Astrocyte (in vitro differentiated cells and primary cell): ENCODE results near the gene ATF6B. TPM values are rescaled to one million over a fixed set of nuclear protein-coding genes. Genes with fewer than 3 reads are reported as not detected.

Experiments
- DNase-seq: peaks from one replicate; pipeline ENCODE4 v3.0.0-alpha.2; 2010; ENCODE audit warnings: low read depth
- FAIRE-seq: peaks from 2 replicates; lab custom pipeline; 2011; peaks lifted over from hg19 to GRCh38; lab: Jason Lieb, UNC
- H2AFZ ChIP-seq: 2 replicates; pipeline ENCODE4 v1.6.0; 2012; ENCODE audit warnings: low read depth, low read length, inconsistent platforms
- H3K27ac ChIP-seq: 2 replicates; pipeline ENCODE4 v1.5.1; 2011; ENCODE audit warnings: low read depth, low read length, inconsistent platforms
- H3K27me3 ChIP-seq: 2 replicates; pipeline ENCODE4 v1.6.0; 2011; ENCODE audit warnings: low read length, inconsistent platforms; ENCODE audit not compliant: insufficient read depth
- H3K36me3 ChIP-seq: 2 replicates; pipeline ENCODE4 v1.5.1; 2011; ENCODE audit warnings: low read length, inconsistent platforms; ENCODE audit not compliant: insufficient read depth
- H3K4me1 ChIP-seq: 2 replicates; pipeline ENCODE4 v1.5.1; 2011; ENCODE audit warnings: low read length, inconsistent platforms; ENCODE audit not compliant: insufficient read depth
- H3K4me2 ChIP-seq: 2 replicates; pipeline ENCODE4 v1.6.0; 2012; ENCODE audit warnings: low read length, inconsistent platforms
- H3K4me3 ChIP-seq: 2 replicates; pipeline ENCODE4 v1.5.1; 2011; ENCODE audit warnings: low read depth, mild to moderate bottlenecking, low read length, inconsistent platforms; ENCODE audit not compliant: insufficient read depth
- H3K79me2 ChIP-seq: 2 replicates; pipeline ENCODE4 v1.6.0; 2012; ENCODE audit warnings: mild to moderate bottlenecking, low read length, inconsistent platforms; ENCODE audit not compliant: insufficient read depth
- H3K9ac ChIP-seq: 2 replicates; pipeline ENCODE4 v1.6.0; 2012; ENCODE audit warnings: mild to moderate bottlenecking, low read length, inconsistent platforms
- H3K9me3 ChIP-seq: 2 replicates; pipeline ENCODE4 v1.5.1; 2012; ENCODE audit warnings: low read depth, mild to moderate bottlenecking, low read length, inconsistent platforms; ENCODE audit not compliant: insufficient read depth
- H4K20me1 ChIP-seq: 2 replicates; pipeline ENCODE4 v1.6.0; 2012; ENCODE audit warnings: low read length, inconsistent platforms; ENCODE audit not compliant: insufficient read depth
- H3K27ac Mint-ChIP-seq: one replicate; pipeline ENCODE4 v1.8.0; 2021; ENCODE audit warnings: mild to moderate bottlenecking, mixed read lengths; ENCODE audit not compliant: unreplicated experiment
- H3K27me3 Mint-ChIP-seq: one replicate; pipeline ENCODE4 v1.8.0; 2021; ENCODE audit warnings: low read depth, mixed read lengths; ENCODE audit not compliant: unreplicated experiment
- H3K36me3 Mint-ChIP-seq: one replicate; pipeline ENCODE4 v1.8.0; 2021; ENCODE audit warnings: low read depth, mixed read lengths; ENCODE audit not compliant: unreplicated experiment
- H3K4me1 Mint-ChIP-seq: one replicate; pipeline ENCODE4 v1.8.0; 2021; ENCODE audit warnings: low read depth, mixed read lengths; ENCODE audit not compliant: unreplicated experiment
- H3K4me3 Mint-ChIP-seq: one replicate; pipeline ENCODE4 v1.8.0; 2021; ENCODE audit warnings: mild to moderate bottlenecking, moderate library complexity, mixed read lengths; ENCODE audit not compliant: unreplicated experiment
- H3K9me3 Mint-ChIP-seq: one replicate; pipeline ENCODE4 v1.8.0; 2021; ENCODE audit warnings: mild to moderate bottlenecking, mixed read lengths; ENCODE audit not compliant: unreplicated experiment
- EZH2 ChIP-seq: IDR thresholded peaks from 2 replicates; pipeline ENCODE4 v1.6.1; 2012; ENCODE audit warnings: mild to moderate bottlenecking, low read length, inconsistent platforms; ENCODE audit not compliant: insufficient read depth
- total RNA-seq: library from RNA; stranded (reverse); gene quantifications from 2 replicates; pipeline ENCODE4 v1.2.1, GENCODE V29; 2021
- TF ChIP-seq, protein P1 (sequence below): IDR thresholded peaks from 2 replicates; pipeline ENCODE4 v1.5.1; 2011; ENCODE audit warnings: low read depth, mild to moderate bottlenecking, inconsistent platforms, low read length, moderate library complexity; ENCODE audit not compliant: insufficient read depth

ATF6B gene
- total RNA-seq, 1 donor from 2014 or later, result 68.7 TPM

DNA sequence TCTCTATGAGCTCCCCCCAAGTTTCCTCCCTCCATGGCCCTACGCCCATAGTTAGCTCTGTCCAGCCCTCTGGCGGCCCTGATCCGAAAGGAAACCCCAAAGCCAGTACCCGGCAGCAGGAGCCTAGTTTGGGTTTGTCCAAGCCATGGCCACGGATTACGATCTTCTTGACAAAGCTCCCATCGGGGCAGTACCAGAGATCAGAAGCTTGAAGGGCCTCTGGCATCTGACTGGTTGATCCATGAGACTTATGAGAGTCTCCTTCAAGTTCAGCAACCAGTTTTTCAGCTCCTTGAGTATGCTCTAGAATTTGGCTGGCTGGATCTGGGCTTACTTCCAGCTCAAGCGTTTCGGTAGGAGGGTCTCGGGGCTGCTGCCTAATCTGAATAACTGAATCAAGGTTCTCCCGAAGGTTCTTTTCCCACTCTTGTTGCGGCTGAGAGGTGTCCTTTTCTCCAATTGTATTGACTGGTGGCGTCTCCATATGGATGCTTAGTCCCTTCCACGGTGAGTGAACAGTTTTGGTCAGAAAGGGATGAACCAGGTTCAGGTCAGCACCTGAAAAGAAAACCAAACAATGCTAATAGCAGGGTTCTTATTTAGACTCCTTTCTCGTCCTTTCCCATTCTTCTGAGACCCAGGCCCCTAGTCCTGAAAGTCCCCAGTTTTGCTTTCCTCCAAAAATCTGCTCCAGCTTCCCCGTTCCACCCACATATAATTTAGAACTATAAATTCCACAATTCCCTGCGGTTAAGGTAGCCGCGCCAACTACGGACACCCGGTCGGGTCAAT, 1.4 kb upstream of the ATF6B start:
- H3K9me3 Mint-ChIP-seq, result no peaks in the 10 kb centered on the region

DNA sequence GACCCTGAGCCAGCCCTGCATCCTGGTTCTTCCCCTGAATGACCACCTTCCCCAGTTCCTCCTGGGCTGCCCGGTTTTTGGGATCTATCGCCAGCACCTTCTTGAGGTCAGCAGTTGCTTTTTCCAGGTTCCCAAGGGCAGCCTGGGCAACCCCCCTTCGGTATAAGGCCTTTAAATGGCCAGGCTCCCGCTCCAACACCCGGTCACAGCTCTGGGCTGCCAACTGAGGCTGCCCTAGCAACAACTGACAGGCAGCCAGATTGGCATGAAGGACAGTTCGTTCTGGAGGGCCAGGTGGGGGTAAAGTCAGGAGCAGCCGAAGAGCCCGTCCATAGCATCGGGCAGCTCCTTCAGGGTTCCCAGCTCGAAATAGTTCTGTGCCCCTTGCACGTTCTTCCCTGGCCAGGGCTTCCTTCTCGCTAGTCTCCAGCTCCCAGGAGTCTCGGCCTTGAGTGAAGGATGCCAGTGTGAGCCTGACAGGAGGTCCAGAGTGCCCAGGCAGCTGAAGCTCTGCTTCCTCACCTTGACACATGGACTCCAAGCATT, 778 bp upstream of the ATF6B start:
- Histone ChIP-seq H3K79me2 (peaks cover 37% of the 10 kb centered on the region), H3K4me2 (peak overlapping the region; percentile 99), H3K4me1 (peaks cover 24% of the 10 kb centered on the region), H3K4me3 (no peak overlapping the region), H3K27me3 (no peaks in the 10 kb centered on the region), H3K36me3 (no peaks in the 10 kb centered on the region), H3K9me3 (no peaks in the 10 kb centered on the region), H2AFZ (no peak overlapping the region), H3K9ac (peak overlapping the region; percentile 84), H3K27ac (no peak overlapping the region), H4K20me1 (peaks cover 4% of the 10 kb centered on the region)
- Mint-ChIP-seq H3K27ac (peak overlapping the region; percentile 95), H3K27me3 (no peaks in the 10 kb centered on the region), H3K4me3 (peak overlapping the region; percentile 98), H3K9me3 (no peaks in the 10 kb centered on the region), H3K36me3 (peaks cover 10% of the 10 kb centered on the region), H3K4me1 (peaks cover 19% of the 10 kb centered on the region)
- FAIRE-seq (no peak), DNase-seq (no peak)
- TF ChIP-seq, protein P1, sequence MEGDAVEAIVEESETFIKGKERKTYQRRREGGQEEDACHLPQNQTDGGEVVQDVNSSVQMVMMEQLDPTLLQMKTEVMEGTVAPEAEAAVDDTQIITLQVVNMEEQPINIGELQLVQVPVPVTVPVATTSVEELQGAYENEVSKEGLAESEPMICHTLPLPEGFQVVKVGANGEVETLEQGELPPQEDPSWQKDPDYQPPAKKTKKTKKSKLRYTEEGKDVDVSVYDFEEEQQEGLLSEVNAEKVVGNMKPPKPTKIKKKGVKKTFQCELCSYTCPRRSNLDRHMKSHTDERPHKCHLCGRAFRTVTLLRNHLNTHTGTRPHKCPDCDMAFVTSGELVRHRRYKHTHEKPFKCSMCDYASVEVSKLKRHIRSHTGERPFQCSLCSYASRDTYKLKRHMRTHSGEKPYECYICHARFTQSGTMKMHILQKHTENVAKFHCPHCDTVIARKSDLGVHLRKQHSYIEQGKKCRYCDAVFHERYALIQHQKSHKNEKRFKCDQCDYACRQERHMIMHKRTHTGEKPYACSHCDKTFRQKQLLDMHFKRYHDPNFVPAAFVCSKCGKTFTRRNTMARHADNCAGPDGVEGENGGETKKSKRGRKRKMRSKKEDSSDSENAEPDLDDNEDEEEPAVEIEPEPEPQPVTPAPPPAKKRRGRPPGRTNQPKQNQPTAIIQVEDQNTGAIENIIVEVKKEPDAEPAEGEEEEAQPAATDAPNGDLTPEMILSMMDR, result no peak
- no peak for TF ChIP-seq EZH2

More for the DNA sequence above, 1.4 kb upstream of the ATF6B start:
- peak overlapping the region; percentile 99 for H3K4me2 ChIP-seq
- H3K4me1 ChIP-seq, result peaks cover 24% of the 10 kb centered on the region
- peak overlapping the region; percentile 70 for H3K27ac ChIP-seq
- H3K36me3 ChIP-seq, result no peaks in the 10 kb centered on the region
- H3K9ac ChIP-seq, result peak overlapping the region; percentile 84
- Mint-ChIP-seq H3K27me3 (no peaks in the 10 kb centered on the region), H3K27ac (peak overlapping the region; percentile 95), H3K4me3 (peak overlapping the region; percentile 98), H3K4me1 (peaks cover 21% of the 10 kb centered on the region), H3K36me3 (peaks cover 6% of the 10 kb centered on the region)
- FAIRE-seq, result no peak
- TF ChIP-seq, protein P1, result no peak
- no peak for TF ChIP-seq EZH2
- H2AFZ ChIP-seq, result peak overlapping the region; percentile 76
- no peak for DNase-seq
- H3K79me2 ChIP-seq, result peaks cover 37% of the 10 kb centered on the region
- no peaks in the 10 kb centered on the region for H4K20me1 ChIP-seq
- H3K4me3 ChIP-seq, result peak overlapping the region; percentile 83
- H3K9me3 ChIP-seq, result no peaks in the 10 kb centered on the region
- no peaks in the 10 kb centered on the region for H3K27me3 ChIP-seq

DNA sequence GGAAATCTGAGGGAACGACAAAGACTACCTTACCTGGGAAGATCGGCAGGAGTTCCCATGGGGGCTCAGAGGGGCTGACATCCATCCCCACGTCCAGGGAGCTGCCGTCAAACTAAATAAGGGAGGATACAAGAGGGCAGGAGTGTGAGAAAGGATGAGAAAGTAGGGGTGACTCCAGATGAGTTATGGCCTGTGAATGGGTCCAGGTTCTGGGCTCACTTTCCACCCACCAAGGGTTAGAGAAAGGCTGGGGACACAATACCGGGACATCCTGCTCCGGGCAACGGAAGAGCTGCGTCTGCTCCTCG, 683 bp downstream of the ATF6B start:
- no peaks in the 10 kb centered on the region for H3K9me3 Mint-ChIP-seq
- Histone ChIP-seq H3K36me3 (no peaks in the 10 kb centered on the region), H3K9ac (peak overlapping the region; percentile 98), H3K27me3 (no peaks in the 10 kb centered on the region), H3K4me1 (peaks cover 24% of the 10 kb centered on the region), H3K79me2 (peaks cover 41% of the 10 kb centered on the region), H3K9me3 (no peaks in the 10 kb centered on the region), H3K27ac (peak overlapping the region; percentile 92), H2AFZ (peak overlapping the region; percentile 85), H3K4me2 (peak overlapping the region; percentile 99), H3K4me3 (peak overlapping the region; percentile 98), H4K20me1 (peaks cover 7% of the 10 kb centered on the region)
- H3K27ac Mint-ChIP-seq, result peak overlapping the region; percentile 95
- H3K27me3 Mint-ChIP-seq, result no peaks in the 10 kb centered on the region
- no peak for DNase-seq
- TF ChIP-seq, protein P1, result no peak
- no peak for TF ChIP-seq EZH2
- H3K36me3 Mint-ChIP-seq, result peaks cover 13% of the 10 kb centered on the region
- H3K4me1 Mint-ChIP-seq, result peaks cover 18% of the 10 kb centered on the region
- no peak for FAIRE-seq
- peak overlapping the region; percentile 98 for H3K4me3 Mint-ChIP-seq
